Activated CD8-positive, alpha-beta memory T cell treated with anti-CD3 and anti-CD28 coated beads, Interleukin-2, amount 50 U/mL, for 24 hours (primary cell): ENCODE measurements around the gene POU2F2.

Experiments
- DNase-seq: peaks from one replicate; pipeline ENCODE4 v3.0.0-alpha.2; 2020; ENCODE audit errors: extremely low read depth

POU2F2 gene

GRCh38 chr19:42080764-42081375 is 51.4 kb downstream of the POU2F2 start:
- DNase-seq, result no peak

GRCh38 chr19:42079886-42080763 is 52.1 kb downstream of the POU2F2 start:
- DNase-seq, result no peak

- no peak for DNase-seq
Measured at GRCh38 chr19:42079276-42079669, 53.0 kb downstream of the POU2F2 start.

- no peak for DNase-seq
Measured at GRCh38 chr19:42078538-42079275, 53.5 kb downstream of the POU2F2 start.

GRCh38 chr19:42078058-42078457 is 54.2 kb downstream of the POU2F2 start:
- DNase-seq, result no peak

GRCh38 chr19:42076380-42076944 is 55.8 kb downstream of the POU2F2 start:
- DNase-seq, result no peak

- peak; percentile 89 for DNase-seq
Measured at GRCh38 chr19:42075616-42076379, 56.4 kb downstream of the POU2F2 start, which contains the start of gene ZNF574. ZNF574 (plus strand) TSS chr19:42076166; CDS start chr19:42078607, 2,441 bp downstream.

GRCh38 chr19:42075364-42075615 is 57.0 kb downstream of the POU2F2 start:
- no peak for DNase-seq

GRCh38 chr19:42074513-42075363 is 57.5 kb downstream of the POU2F2 start:
- DNase-seq, result no peak

- DNase-seq, result no peak
Measured at GRCh38 chr19:42071247-42071646, 61.0 kb downstream of the POU2F2 start.

GRCh38 chr19:42069619-42070351 is 62.5 kb downstream of the POU2F2 start, which contains the start of gene GRIK5:
GRIK5 (minus strand) TSS chr19:42070206; CDS start chr19:42065770, 4,436 bp downstream.
- DNase-seq, result no peak

- no peak for DNase-seq
Measured at GRCh38 chr19:42068756-42069571, 63.3 kb downstream of the POU2F2 start.

- no peak for DNase-seq
Measured at GRCh38 chr19:42068361-42068755, 63.9 kb downstream of the POU2F2 start.

GRCh38 chr19:42067315-42067888 is 64.8 kb downstream of the POU2F2 start:
- no peak for DNase-seq

- DNase-seq, result no peak
Measured at GRCh38 chr19:42066075-42066754, 66.0 kb downstream of the POU2F2 start.

- DNase-seq, result no peak
Measured at GRCh38 chr19:42065511-42065910, 66.7 kb downstream of the POU2F2 start.

- no peak for DNase-seq
Measured at GRCh38 chr19:42065051-42065450, 67.2 kb downstream of the POU2F2 start.

- DNase-seq, result no peak
Measured at GRCh38 chr19:42064432-42064831, 67.8 kb downstream of the POU2F2 start.
